OCI-LY7 (cell line): ENCODE data around the gene HDAC4. TPM values are rescaled to one million over a fixed set of nuclear protein-coding genes. Genes with fewer than 3 reads are reported as not detected.

Experiments used
- BruUV-seq: library from RNA; stranded (reverse); fragments of 400-500 nt; replicated peaks from 2 replicates; lab custom pipeline; 2021; lab: Mats Ljungman, UMichigan
- CTCF ChIA-PET: fragments of 300-600 bp; sonication (Branson Sonifier 250); formaldehyde crosslinking; loops from one replicate; lab custom pipeline; 2022; ENCODE audit warnings: antibody characterized with exemption; ENCODE audit not compliant: unreplicated experiment; lab: Charles Lee
- POLR2A ChIA-PET: fragments of 300-600 bp; sonication (Branson Sonifier 250); formaldehyde crosslinking; loops from one replicate; lab custom pipeline; 2022; ENCODE audit warnings: antibody characterized with exemption; lab: Charles Lee
- DNase-seq: peaks from one replicate; pipeline ENCODE4 v3.0.0-alpha.2; 2015; ENCODE audit warnings: low spot score
- H2AFZ ChIP-seq: fragments of 200-600 bp; sonication (generic), shearing (Covaris generic); 2 replicates; pipeline ENCODE4 v1.6.1; 2014; ENCODE audit warnings: mild to moderate bottlenecking, antibody characterized with exemption, low read length, moderate library complexity
- H3K27ac ChIP-seq: fragments of 200-600 bp; sonication (generic); 2 replicates; pipeline ENCODE4 v1.5.1; 2014; ENCODE audit warnings: mixed run types, low read depth, mild to moderate bottlenecking, moderate library complexity, low read length, inconsistent platforms; ENCODE audit not compliant: poor library complexity, severe bottlenecking
- H3K36me3 ChIP-seq: fragments of 200-600 bp; sonication (generic); 2 replicates; pipeline ENCODE4 v1.6.1; 2014; ENCODE audit warnings: mild to moderate bottlenecking, antibody characterized with exemption, low read length, moderate library complexity, mixed read lengths; ENCODE audit not compliant: insufficient read depth
- H3K4me1 ChIP-seq: fragments of 200-600 bp; sonication (generic); 2 replicates; pipeline ENCODE4 v1.5.1; 2014; ENCODE audit warnings: mild to moderate bottlenecking, low read length; ENCODE audit not compliant: insufficient read depth, poor library complexity, severe bottlenecking
- H3K4me2 ChIP-seq: fragments of 200-600 bp; sonication (generic); 2 replicates; pipeline ENCODE4 v1.6.1; 2014; ENCODE audit warnings: mild to moderate bottlenecking, low read length
- H3K4me3 ChIP-seq: fragments of 200-600 bp; sonication (generic); 2 replicates; pipeline ENCODE4 v1.5.1; 2014; ENCODE audit warnings: mild to moderate bottlenecking, low read depth, low read length; ENCODE audit not compliant: poor library complexity, severe bottlenecking
- H3K79me2 ChIP-seq: fragments of 200-600 bp; sonication (generic); 2 replicates; pipeline ENCODE4 v1.6.1; 2016; ENCODE audit warnings: low read depth, mild to moderate bottlenecking, low read length, moderate library complexity, mixed read lengths; ENCODE audit not compliant: insufficient read depth
- H3K9me2 ChIP-seq: fragments of 200-600 bp; sonication (generic); 2 replicates; pipeline ENCODE4 v1.6.1; 2016; ENCODE audit warnings: mild to moderate bottlenecking, low read length, mixed read lengths; ENCODE audit not compliant: insufficient read depth
- H3K9me3 ChIP-seq: fragments of 200-600 bp; sonication (generic); 2 replicates; pipeline ENCODE4 v1.6.1; 2014; ENCODE audit warnings: mild to moderate bottlenecking, mixed run types, low read length, mixed read lengths
- H4K20me1 ChIP-seq: fragments of 200-600 bp; sonication (generic); 2 replicates; pipeline ENCODE4 v1.6.1; 2014; ENCODE audit warnings: mild to moderate bottlenecking, antibody characterized with exemption, low read length, moderate library complexity, mixed read lengths; ENCODE audit not compliant: insufficient read depth
- EZH2phosphoT487 ChIP-seq: fragments of 200-600 bp; sonication (generic); IDR thresholded peaks from 2 replicates; pipeline ENCODE4 v1.6.1; 2018; ENCODE audit warnings: low read depth, borderline replicate concordance, mild to moderate bottlenecking, mixed run types, antibody characterized with exemption, low read length, moderate library complexity, mixed read lengths
- intact Hi-C: fragments of 100-400 bp; cut with micrococcal nuclease; formaldehyde crosslinking; loops from one replicate; pipeline ENCODE4 v1.10.0; 2022; ENCODE audit not compliant: unreplicated experiment
- total RNA-seq, 2 experiments: library from RNA; depleted of rRNA in 1 of 2; stranded (reverse); fragments of >200 nt in 1 of 2; shearing (Covaris generic) in 1 of 2; gene quantifications; 2 replicates each; pipeline ENCODE4 v1.2.3, GENCODE V29; 2014 to 2022
- TF ChIP-seq, protein P1 (sequence below): fragments of 200-600 bp; sonication (generic); conservative IDR thresholded peaks from 2 replicates; pipeline ENCODE4 v1.5.1; 2014; ENCODE audit warnings: mild to moderate bottlenecking, antibody characterized with exemption, low read length, moderate library complexity, mixed read lengths

Gene HDAC4
- total RNA-seq, 2 experiments from 2014 or later, result 10.2 to 20.6 TPM

DNA sequence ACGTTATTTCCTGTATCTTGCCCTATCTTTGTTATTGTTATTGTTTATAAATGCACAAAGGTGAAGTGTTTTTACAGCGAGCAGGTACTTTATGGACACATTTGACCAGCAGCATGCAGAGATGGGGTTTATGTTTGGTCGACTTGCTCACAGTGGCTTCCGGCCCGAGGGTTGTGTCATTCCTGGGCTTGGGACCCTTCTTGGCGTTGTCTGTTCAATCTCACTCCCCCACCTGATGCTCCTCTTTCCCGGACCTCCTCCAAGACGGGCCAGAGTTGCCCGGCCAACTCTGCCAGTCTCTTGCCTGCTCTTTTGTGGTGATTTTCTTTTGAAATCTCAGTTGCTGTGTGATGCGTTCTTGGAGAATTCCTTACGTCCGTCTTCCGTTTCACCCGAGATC lies 399.0 kb downstream of the HDAC4 start:
- Histone ChIP-seq H4K20me1 (no peaks in the 10 kb centered on the region), H3K9me3 (no peaks in the 10 kb centered on the region), H3K4me3 (no peak overlapping the region), H3K4me1 (no peaks in the 10 kb centered on the region), H3K36me3 (no peaks in the 10 kb centered on the region), H3K4me2 (no peak overlapping the region), H3K79me2 (no peaks in the 10 kb centered on the region), H3K27ac (no peak overlapping the region), H3K9me2 (no peaks in the 10 kb centered on the region), H2AFZ (no peak overlapping the region)
- no TSS peak for BruUV-seq
- TF ChIP-seq, protein P1, sequence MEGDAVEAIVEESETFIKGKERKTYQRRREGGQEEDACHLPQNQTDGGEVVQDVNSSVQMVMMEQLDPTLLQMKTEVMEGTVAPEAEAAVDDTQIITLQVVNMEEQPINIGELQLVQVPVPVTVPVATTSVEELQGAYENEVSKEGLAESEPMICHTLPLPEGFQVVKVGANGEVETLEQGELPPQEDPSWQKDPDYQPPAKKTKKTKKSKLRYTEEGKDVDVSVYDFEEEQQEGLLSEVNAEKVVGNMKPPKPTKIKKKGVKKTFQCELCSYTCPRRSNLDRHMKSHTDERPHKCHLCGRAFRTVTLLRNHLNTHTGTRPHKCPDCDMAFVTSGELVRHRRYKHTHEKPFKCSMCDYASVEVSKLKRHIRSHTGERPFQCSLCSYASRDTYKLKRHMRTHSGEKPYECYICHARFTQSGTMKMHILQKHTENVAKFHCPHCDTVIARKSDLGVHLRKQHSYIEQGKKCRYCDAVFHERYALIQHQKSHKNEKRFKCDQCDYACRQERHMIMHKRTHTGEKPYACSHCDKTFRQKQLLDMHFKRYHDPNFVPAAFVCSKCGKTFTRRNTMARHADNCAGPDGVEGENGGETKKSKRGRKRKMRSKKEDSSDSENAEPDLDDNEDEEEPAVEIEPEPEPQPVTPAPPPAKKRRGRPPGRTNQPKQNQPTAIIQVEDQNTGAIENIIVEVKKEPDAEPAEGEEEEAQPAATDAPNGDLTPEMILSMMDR, result no peak
- TF ChIP-seq EZH2phosphoT487, result no peak
- DNase-seq, result no peak
- POLR2A ChIA-PET, result no interaction called here
- CTCF ChIA-PET, result no interaction called here
- intact Hi-C loops, result no loop called here

- H3K27ac ChIP-seq, result no peak overlapping the region
- H3K4me3 ChIP-seq, result no peak overlapping the region
- no peak for TF ChIP-seq EZH2phosphoT487
- TF ChIP-seq, protein P1, result no peak
- no peaks in the 10 kb centered on the region for H3K9me3 ChIP-seq
- H3K4me1 ChIP-seq, result no peaks in the 10 kb centered on the region
- ChIA-PET POLR2A (no interaction called here), CTCF (no interaction called here)
- intact Hi-C loops, result no loop called here
- H3K79me2 ChIP-seq, result no peaks in the 10 kb centered on the region
- H4K20me1 ChIP-seq, result no peaks in the 10 kb centered on the region
- no peaks in the 10 kb centered on the region for H3K36me3 ChIP-seq
- no peak overlapping the region for H2AFZ ChIP-seq
- no peak overlapping the region for H3K4me2 ChIP-seq
- no TSS peak for BruUV-seq
- no peak for DNase-seq
- H3K9me2 ChIP-seq, result no peaks in the 10 kb centered on the region
Observed at GRCh38 chr2:239000500-239001073, 400.2 kb downstream of the HDAC4 start.

GRCh38 chr2:239000089-239000488 lies 400.7 kb downstream of the HDAC4 start:
- intact Hi-C loops, result no loop called here
- Histone ChIP-seq H3K4me3 (no peak overlapping the region), H3K79me2 (no peaks in the 10 kb centered on the region), H3K27ac (no peak overlapping the region), H3K4me2 (no peak overlapping the region), H3K36me3 (no peaks in the 10 kb centered on the region), H3K9me2 (no peaks in the 10 kb centered on the region), H3K9me3 (no peaks in the 10 kb centered on the region), H2AFZ (no peak overlapping the region), H4K20me1 (no peaks in the 10 kb centered on the region), H3K4me1 (no peaks in the 10 kb centered on the region)
- no peak for TF ChIP-seq EZH2phosphoT487
- TF ChIP-seq, protein P1, result no peak
- DNase-seq, result no peak
- BruUV-seq, result no TSS peak
- POLR2A ChIA-PET, result no interaction called here
- CTCF ChIA-PET, result no interaction called here
